Measurements from ENCODE around the gene TELO2.

TELO2 gene

GRCh38 chr16:1498899-1499676 lies 5.9 kb downstream of the TELO2 start:
- no peak for DNase-seq (ENCODE audit: low read depth in 2 of 2)

GRCh38 chr16:1499756-1500464 lies 6.8 kb downstream of the TELO2 start:
- DNase-seq (ENCODE audit: low read depth in 2 of 2), result no peak

- DNase-seq (ENCODE audit: low read depth in 2 of 2), result no peak
Observed at GRCh38 chr16:1500465-1501150, 7.4 kb downstream of the TELO2 start.

- no peak for DNase-seq (ENCODE audit: low read depth in 2 of 2)
Observed at GRCh38 chr16:1501630-1502029, 8.5 kb downstream of the TELO2 start.

GRCh38 chr16:1502092-1503004 lies 9.2 kb downstream of the TELO2 start:
- DNase-seq (ENCODE audit: low read depth in 2 of 2), result no peak

- no peak for DNase-seq (ENCODE audit: low read depth in 2 of 2)
Observed at GRCh38 chr16:1503110-1503955, 10.2 kb downstream of the TELO2 start.

- no peak for DNase-seq (ENCODE audit: low read depth in 2 of 2)
Observed at GRCh38 chr16:1505073-1505844, 12.1 kb downstream of the TELO2 start.

GRCh38 chr16:1505912-1506311 lies 12.8 kb downstream of the TELO2 start:
- DNase-seq (ENCODE audit: low read depth in 2 of 2), result no peak

GRCh38 chr16:1506494-1507213 lies 13.5 kb downstream of the TELO2 start:
- no peak for DNase-seq (ENCODE audit: low read depth in 2 of 2)

- DNase-seq (ENCODE audit: low read depth in 2 of 2), result no peak
Observed at GRCh38 chr16:1508494-1509187, 15.5 kb downstream of the TELO2 start.

- DNase-seq (ENCODE audit: low read depth in 2 of 2), result no peak
Observed at GRCh38 chr16:1509307-1510221, 16.4 kb downstream of the TELO2 start.

GRCh38 chr16:1510272-1510671 lies 17.1 kb downstream of the TELO2 start:
- no peak for DNase-seq (ENCODE audit: low read depth in 2 of 2)

GRCh38 chr16:1510941-1511351 lies 17.8 kb downstream of the TELO2 start:
- DNase-seq (ENCODE audit: low read depth in 2 of 2), result no peak

- DNase-seq (ENCODE audit: low read depth in 2 of 2), result no peak
Observed at GRCh38 chr16:1511662-1512569, 18.8 kb downstream of the TELO2 start.

GRCh38 chr16:1512774-1513173 lies 19.6 kb downstream of the TELO2 start:
- DNase-seq (ENCODE audit: low read depth in 2 of 2), result no peak

GRCh38 chr16:1514507-1514906 lies 21.3 kb downstream of the TELO2 start:
- no peak for DNase-seq (ENCODE audit: low read depth in 2 of 2)
